Renal pelvis (tissue), 4 donors: Measurements from ENCODE around the gene B3GNT3. TPM values are rescaled to one million over a fixed set of nuclear protein-coding genes. Genes with fewer than 3 reads are reported as not detected.
"Not testable (repeated sequence)": the region's sequence is repeated elsewhere in the genome, so short reads cannot be mapped to it uniquely, and the experiment has no call there.

Experiments used
- DNase-seq: peaks from one replicate; pipeline ENCODE4 v3.0.0-alpha.2; 2013
- polyA plus RNA-seq, 3 donors: library from polyadenylated mRNA; unstranded; fragments of 120-200 nt; gene quantifications; one replicate each; pipeline ENCODE4 v1.2.1, GENCODE V29; 2013; ENCODE audit not compliant: insufficient read length in 3 of 3

B3GNT3 gene
- polyA plus RNA-seq, 3 donors = 8.7 to 13.3 (median 8.8) TPM

- DNase-seq = no peak
These were observed 1.3 kb downstream of the B3GNT3 start for GRCh38 chr19:17796013-17796837.

- no peak for DNase-seq
These were observed 2.0 kb downstream of the B3GNT3 start for GRCh38 chr19:17796838-17797423.

- DNase-seq = no peak
These were observed 2.7 kb downstream of the B3GNT3 start for GRCh38 chr19:17797424-17798201.

DNA sequence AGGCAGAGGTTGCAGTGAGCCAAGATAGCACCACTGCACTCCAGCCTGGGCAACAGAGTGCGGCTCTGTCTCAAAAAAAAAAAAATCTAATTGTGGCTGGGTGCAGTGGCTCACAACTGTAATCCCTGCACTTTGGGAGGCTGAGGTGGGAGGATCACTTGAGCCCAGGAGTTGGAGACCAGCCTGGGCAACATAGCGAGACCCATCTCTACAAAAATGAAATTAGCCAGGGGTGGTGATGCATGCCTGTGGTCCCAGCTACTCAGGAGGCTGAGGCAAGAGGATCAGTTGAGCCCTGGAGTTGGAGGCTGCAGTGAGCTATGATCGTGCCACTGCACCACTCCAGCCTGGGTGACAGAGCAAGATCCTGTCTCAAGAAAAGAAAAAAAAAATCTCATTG, 3.7 kb downstream of the B3GNT3 start:
- not testable (repeated sequence) for DNase-seq

GRCh38 chr19:17802137-17802858, 7.4 kb downstream of the B3GNT3 start:
- no peak for DNase-seq

DNA sequence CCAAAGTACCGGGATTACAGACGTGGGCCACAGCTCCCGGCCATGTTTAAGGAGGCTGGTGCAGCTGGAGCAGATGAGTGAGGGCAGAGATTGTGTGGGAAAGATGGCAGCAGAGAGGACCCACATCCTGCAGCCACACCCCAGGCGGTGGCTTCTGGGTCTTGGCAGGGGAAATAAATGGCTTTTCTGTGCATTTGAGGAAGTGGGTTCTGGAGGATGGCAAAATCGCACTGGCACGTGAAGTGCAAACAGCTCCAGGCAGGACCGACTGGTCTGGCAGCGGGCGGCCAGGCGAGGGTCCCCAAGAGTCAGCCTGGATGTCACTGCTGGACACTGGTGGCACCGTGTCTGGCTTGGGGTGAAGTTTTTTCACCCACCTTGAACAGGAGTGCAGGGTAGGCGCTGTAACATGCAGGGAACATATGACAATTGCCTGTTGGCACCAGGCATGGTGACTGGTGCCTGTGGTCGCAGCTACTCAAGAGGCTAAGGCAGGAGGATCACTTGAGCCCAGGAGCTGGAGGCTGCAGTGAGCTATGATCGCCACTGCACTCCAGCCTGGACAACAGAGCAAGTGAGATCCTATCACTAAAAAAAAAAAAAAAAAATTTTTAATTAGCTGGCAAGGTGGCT, 8.4 kb downstream of the B3GNT3 start:
- DNase-seq = no peak

DNA sequence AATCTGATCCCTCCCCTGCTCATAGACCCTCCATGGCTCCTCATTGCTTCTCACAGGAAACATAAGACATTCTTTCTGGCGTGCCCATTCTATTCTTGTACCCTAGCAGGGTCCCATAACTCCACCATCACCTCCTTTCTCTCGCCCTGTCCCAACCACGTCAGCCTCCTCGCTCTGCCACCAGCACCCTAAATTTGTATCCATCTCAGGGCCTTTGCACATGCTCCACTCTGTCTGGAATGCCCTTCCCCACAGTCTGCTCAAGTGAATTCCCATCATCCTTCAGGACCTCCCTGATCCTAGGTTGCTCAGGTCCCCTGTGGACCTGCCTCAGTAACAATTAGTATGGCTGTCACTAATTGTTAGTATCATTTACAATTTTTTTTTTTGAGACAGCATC, 10.5 kb downstream of the B3GNT3 start:
- DNase-seq = no peak

- no peak for DNase-seq
These were observed 12.0 kb downstream of the B3GNT3 start for GRCh38 chr19:17806945-17807344.

GRCh38 chr19:17807731-17808316, 12.9 kb downstream of the B3GNT3 start:
- DNase-seq = no peak

DNA sequence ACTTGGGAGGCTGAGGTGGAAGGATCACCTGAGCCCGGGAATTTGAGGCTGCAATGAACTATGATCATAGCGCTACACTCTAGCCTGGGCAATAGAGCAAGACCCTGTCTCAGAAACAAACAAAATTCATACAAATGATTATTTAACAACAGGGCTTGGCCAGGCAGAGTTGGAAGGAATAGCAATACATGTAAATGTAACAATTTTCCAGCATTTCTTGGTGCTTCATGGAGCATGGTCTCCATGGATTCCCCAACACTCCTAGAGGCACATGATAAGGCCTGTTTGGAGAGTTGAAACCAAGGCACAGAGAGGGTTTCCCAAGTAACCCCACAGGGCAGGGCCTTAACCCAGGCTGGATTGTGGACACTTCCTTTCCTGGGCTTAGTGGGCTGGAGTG, 16.2 kb downstream of the B3GNT3 start:
- no peak for DNase-seq

- no peak for DNase-seq
These were observed 16.7 kb downstream of the B3GNT3 start for GRCh38 chr19:17811681-17812080.

- DNase-seq = no peak
These were observed 17.2 kb downstream of the B3GNT3 start for GRCh38 chr19:17812099-17812498.

- no peak for DNase-seq
These were observed 22.9 kb downstream of the B3GNT3 start for GRCh38 chr19:17817668-17818363.

GRCh38 chr19:17821190-17821589, 26.3 kb downstream of the B3GNT3 start, which contains the start of gene INSL3:
Gene INSL3 (minus strand): TSS chr19:17821519. CDS start chr19:17821506, 13 bp downstream.
- no peak for DNase-seq

- no peak for DNase-seq
These were observed 29.4 kb downstream of the B3GNT3 start for GRCh38 chr19:17824339-17824738.

DNA sequence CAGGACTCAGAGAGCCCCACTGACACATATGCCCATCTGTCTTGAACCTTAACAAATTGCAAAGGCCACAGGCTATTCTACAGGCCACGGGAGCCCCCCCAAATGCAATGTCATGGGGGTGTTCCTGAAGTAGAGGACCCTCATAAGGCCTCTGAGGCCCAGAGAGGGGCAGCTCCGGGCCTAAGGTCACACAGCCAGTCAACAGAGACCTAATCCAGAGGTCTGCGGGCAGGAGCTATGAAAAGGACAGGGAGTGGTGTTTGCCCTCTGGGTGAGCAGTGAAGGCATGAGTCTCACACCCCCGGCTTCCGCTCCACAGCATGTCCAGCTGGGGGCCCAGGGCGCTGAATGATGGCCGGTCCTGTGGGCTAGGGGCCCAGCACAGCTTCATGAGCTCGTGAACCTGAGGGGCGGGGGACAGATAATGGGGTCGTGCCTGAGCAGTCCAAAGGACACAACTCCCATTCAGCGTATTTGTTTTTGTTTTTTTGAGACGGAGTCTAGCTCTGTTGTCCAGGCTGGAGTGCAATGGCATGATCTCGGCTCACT, 31.6 kb downstream of the B3GNT3 start:
- DNase-seq = no peak

GRCh38 chr19:17829855-17830566, 35.1 kb downstream of the B3GNT3 start:
- DNase-seq = peak; percentile 36

- DNase-seq = peak; percentile 69
These were observed 35.9 kb downstream of the B3GNT3 start for GRCh38 chr19:17830567-17831418.
